ENCODE data around the gene RASL10A. TPM values are rescaled to one million over a fixed set of nuclear protein-coding genes. Genes with fewer than 3 reads are reported as not detected.

The RASL10A gene
- total and polyA plus RNA-seq, 2 experiments from 2014 or later, result 1.6 to 3.0 TPM

DNA sequence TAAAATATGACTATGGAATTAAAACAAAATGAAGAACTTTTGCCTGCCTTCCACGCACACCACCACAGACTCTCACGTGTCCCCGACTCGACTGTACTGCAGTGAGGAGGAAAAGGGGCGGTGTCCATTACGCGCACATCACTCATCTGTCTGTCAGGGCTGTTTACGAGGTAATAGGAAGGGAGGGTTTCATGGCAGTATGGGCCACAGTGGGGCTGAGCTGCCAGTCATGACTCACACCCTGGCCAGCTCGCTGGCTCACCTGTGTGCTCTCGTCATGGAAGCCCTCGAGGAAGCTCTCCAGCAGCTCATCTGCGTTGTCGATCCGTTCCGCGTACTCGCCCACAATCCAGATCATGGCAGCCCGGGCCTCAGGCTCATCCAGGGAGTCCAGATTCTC, 33.5 kb upstream of the RASL10A start:
- H3K9me3 Mint-ChIP-seq, result no peaks in the 10 kb centered on the region
- H3K4me1 ChIP-seq (ENCODE audit: insufficient read depth), result no peaks in the 10 kb centered on the region
- no peaks in the 10 kb centered on the region for H3K79me2 ChIP-seq (replicated peaks; ENCODE audit: insufficient read depth)
- no peak overlapping the region for H3K27ac Mint-ChIP-seq
- no peaks in the 10 kb centered on the region for H3K27me3 ChIP-seq (ENCODE audit: insufficient read depth)
- peaks cover 2% of the 10 kb centered on the region for H3K27me3 Mint-ChIP-seq (ENCODE audit: insufficient read depth, low read depth, poor library complexity)
- no peak overlapping the region for H3K27ac ChIP-seq (ENCODE audit: low read depth)
- H3K9me2 ChIP-seq (ENCODE audit: insufficient read depth), result no peaks in the 10 kb centered on the region
- H2AFZ ChIP-seq, result no peak overlapping the region
- no peak overlapping the region for H3K4me2 ChIP-seq
- peaks cover 3% of the 10 kb centered on the region; the same call in 1 of the 2 replicates for H4K20me1 ChIP-seq (replicated peaks; ENCODE audit: insufficient read depth)
- no peak overlapping the region for H3K4me3 Mint-ChIP-seq
- H3K36me3 Mint-ChIP-seq (ENCODE audit: low read depth), result peaks cover 61% of the 10 kb centered on the region
- DNase-seq (ENCODE audit: low spot score), result no peak
- ATAC-seq, result no peak
- no peaks in the 10 kb centered on the region for H3K4me1 Mint-ChIP-seq
- peaks cover 15% of the 10 kb centered on the region for H3K36me3 ChIP-seq (ENCODE audit: insufficient read depth)
- no peaks in the 10 kb centered on the region for H3F3A ChIP-seq (replicated peaks; ENCODE audit: low read depth)
- TF ChIP-seq STAT1 (IDR thresholded peaks at IDR 0.05; ENCODE audit: unreplicated experiment) (no peak), ZNF331 (CRISPR knock-in tag; IDR thresholded peaks at IDR 0.05; ENCODE audit: low read depth) (no peak), CREB1 (CRISPR knock-in tag; IDR thresholded peaks at IDR 0.05; ENCODE audit: low read depth) (no peak), ZNF114 (CRISPR knock-in tag; IDR thresholded peaks at IDR 0.05) (no peak), EZH2phosphoT487 (IDR thresholded peaks at IDR 0.05; ENCODE audit: unreplicated experiment) (no peak), EZH2 (IDR thresholded peaks at IDR 0.05; ENCODE audit: low read depth, unreplicated experiment) (no peak), JUNB (IDR thresholded peaks at IDR 0.05; ENCODE audit: unreplicated experiment) (no peak), POLR2AphosphoS5 (IDR thresholded peaks at IDR 0.05; ENCODE audit: low read depth) (no peak), NANOG (IDR thresholded peaks at IDR 0.05; ENCODE audit: borderline replicate concordance) (no peak)
- TF ChIP-seq, protein P1, sequence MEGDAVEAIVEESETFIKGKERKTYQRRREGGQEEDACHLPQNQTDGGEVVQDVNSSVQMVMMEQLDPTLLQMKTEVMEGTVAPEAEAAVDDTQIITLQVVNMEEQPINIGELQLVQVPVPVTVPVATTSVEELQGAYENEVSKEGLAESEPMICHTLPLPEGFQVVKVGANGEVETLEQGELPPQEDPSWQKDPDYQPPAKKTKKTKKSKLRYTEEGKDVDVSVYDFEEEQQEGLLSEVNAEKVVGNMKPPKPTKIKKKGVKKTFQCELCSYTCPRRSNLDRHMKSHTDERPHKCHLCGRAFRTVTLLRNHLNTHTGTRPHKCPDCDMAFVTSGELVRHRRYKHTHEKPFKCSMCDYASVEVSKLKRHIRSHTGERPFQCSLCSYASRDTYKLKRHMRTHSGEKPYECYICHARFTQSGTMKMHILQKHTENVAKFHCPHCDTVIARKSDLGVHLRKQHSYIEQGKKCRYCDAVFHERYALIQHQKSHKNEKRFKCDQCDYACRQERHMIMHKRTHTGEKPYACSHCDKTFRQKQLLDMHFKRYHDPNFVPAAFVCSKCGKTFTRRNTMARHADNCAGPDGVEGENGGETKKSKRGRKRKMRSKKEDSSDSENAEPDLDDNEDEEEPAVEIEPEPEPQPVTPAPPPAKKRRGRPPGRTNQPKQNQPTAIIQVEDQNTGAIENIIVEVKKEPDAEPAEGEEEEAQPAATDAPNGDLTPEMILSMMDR (conservative IDR thresholded peaks at IDR 0.05; ENCODE audit: low read depth in 2 of 2), result no peak
- TF ChIP-seq, protein P2, sequence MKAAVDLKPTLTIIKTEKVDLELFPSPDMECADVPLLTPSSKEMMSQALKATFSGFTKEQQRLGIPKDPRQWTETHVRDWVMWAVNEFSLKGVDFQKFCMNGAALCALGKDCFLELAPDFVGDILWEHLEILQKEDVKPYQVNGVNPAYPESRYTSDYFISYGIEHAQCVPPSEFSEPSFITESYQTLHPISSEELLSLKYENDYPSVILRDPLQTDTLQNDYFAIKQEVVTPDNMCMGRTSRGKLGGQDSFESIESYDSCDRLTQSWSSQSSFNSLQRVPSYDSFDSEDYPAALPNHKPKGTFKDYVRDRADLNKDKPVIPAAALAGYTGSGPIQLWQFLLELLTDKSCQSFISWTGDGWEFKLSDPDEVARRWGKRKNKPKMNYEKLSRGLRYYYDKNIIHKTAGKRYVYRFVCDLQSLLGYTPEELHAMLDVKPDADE (IDR thresholded peaks at IDR 0.05), result no peak
- TF ChIP-seq, protein P3, sequence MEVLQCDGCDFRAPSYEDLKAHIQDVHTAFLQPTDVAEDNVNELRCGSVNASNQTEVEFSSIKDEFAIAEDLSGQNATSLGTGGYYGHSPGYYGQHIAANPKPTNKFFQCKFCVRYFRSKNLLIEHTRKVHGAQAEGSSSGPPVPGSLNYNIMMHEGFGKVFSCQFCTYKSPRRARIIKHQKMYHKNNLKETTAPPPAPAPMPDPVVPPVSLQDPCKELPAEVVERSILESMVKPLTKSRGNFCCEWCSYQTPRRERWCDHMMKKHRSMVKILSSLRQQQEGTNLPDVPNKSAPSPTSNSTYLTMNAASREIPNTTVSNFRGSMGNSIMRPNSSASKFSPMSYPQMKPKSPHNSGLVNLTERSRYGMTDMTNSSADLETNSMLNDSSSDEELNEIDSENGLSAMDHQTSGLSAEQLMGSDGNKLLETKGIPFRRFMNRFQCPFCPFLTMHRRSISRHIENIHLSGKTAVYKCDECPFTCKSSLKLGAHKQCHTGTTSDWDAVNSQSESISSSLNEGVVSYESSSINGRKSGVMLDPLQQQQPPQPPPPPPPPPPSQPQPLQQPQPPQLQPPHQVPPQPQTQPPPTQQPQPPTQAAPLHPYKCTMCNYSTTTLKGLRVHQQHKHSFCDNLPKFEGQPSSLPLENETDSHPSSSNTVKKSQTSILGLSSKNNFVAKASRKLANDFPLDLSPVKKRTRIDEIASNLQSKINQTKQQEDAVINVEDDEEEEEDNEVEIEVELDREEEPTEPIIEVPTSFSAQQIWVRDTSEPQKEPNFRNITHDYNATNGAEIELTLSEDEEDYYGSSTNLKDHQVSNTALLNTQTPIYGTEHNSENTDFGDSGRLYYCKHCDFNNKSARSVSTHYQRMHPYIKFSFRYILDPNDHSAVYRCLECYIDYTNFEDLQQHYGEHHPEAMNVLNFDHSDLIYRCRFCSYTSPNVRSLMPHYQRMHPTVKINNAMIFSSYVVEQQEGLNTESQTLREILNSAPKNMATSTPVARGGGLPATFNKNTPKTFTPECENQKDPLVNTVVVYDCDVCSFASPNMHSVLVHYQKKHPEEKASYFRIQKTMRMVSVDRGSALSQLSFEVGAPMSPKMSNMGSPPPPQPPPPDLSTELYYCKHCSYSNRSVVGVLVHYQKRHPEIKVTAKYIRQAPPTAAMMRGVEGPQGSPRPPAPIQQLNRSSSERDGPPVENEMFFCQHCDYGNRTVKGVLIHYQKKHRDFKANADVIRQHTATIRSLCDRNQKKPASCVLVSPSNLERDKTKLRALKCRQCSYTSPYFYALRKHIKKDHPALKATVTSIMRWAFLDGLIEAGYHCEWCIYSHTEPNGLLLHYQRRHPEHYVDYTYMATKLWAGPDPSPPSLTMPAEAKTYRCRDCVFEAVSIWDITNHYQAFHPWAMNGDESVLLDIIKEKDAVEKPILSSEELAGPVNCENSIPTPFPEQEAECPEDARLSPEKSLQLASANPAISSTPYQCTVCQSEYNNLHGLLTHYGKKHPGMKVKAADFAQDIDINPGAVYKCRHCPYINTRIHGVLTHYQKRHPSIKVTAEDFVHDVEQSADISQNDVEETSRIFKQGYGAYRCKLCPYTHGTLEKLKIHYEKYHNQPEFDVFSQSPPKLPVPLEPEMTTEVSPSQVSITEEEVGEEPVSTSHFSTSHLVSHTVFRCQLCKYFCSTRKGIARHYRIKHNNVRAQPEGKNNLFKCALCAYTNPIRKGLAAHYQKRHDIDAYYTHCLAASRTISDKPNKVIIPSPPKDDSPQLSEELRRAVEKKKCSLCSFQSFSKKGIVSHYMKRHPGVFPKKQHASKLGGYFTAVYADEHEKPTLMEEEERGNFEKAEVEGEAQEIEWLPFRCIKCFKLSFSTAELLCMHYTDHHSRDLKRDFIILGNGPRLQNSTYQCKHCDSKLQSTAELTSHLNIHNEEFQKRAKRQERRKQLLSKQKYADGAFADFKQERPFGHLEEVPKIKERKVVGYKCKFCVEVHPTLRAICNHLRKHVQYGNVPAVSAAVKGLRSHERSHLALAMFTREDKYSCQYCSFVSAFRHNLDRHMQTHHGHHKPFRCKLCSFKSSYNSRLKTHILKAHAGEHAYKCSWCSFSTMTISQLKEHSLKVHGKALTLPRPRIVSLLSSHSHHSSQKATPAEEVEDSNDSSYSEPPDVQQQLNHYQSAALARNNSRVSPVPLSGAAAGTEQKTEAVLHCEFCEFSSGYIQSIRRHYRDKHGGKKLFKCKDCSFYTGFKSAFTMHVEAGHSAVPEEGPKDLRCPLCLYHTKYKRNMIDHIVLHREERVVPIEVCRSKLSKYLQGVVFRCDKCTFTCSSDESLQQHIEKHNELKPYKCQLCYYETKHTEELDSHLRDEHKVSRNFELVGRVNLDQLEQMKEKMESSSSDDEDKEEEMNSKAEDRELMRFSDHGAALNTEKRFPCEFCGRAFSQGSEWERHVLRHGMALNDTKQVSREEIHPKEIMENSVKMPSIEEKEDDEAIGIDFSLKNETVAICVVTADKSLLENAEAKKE (CRISPR knock-in tag; IDR thresholded peaks at IDR 0.05), result no peak
- TF ChIP-seq, protein P4, sequence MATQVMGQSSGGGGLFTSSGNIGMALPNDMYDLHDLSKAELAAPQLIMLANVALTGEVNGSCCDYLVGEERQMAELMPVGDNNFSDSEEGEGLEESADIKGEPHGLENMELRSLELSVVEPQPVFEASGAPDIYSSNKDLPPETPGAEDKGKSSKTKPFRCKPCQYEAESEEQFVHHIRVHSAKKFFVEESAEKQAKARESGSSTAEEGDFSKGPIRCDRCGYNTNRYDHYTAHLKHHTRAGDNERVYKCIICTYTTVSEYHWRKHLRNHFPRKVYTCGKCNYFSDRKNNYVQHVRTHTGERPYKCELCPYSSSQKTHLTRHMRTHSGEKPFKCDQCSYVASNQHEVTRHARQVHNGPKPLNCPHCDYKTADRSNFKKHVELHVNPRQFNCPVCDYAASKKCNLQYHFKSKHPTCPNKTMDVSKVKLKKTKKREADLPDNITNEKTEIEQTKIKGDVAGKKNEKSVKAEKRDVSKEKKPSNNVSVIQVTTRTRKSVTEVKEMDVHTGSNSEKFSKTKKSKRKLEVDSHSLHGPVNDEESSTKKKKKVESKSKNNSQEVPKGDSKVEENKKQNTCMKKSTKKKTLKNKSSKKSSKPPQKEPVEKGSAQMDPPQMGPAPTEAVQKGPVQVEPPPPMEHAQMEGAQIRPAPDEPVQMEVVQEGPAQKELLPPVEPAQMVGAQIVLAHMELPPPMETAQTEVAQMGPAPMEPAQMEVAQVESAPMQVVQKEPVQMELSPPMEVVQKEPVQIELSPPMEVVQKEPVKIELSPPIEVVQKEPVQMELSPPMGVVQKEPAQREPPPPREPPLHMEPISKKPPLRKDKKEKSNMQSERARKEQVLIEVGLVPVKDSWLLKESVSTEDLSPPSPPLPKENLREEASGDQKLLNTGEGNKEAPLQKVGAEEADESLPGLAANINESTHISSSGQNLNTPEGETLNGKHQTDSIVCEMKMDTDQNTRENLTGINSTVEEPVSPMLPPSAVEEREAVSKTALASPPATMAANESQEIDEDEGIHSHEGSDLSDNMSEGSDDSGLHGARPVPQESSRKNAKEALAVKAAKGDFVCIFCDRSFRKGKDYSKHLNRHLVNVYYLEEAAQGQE (IDR thresholded peaks at IDR 0.05; ENCODE audit: unreplicated experiment), result no peak
- no peak overlapping the region for H3K4me3 ChIP-seq

Data from GM23338 (cell line).